ENCODE results near the gene TXLNB.

TXLNB gene

DNA sequence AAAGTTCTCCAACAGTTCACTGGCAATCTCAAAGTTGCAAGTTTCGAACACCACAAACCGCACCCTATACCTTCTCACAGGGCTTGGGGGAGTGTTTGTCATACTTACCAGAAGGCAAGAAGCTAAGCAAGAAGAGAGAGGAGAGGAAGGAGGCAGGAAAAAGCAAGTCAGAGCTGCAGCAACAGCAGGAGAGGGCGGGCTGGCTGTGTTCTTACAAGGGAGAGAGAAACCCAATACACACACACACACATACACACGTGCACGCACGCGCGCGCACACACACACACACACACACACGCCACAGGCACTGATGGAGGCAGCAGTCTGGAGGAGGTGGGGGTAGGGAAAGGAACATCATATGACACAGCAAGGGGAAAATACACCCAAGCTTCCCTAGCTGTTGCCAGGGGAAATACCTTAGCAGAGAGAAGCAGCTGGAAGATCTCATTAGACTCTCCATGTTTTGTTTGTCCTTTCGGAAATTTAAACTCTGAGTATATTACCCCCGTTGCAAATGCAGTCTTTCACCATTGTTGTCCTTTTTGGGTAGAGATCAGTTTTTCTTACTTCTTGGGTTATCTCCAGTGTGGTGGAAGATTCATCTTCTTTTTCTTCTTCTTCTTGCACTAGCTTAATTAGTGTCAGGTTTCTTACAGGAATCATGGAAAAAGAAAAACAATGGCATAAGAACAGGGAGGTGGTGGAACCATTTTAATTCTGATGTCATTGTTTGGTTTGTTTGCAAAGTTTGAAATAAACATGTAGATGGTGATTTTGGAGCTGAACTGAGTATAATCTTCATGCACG lies at the start of gene TXLNB:
TSS of gene TXLNB (minus strand) at position 186 of the 807 bp plus-strand sequence. CDS start 3,099 bp downstream, outside the sequence.
- peak; percentile 41 to 80 for DNase-seq

DNA sequence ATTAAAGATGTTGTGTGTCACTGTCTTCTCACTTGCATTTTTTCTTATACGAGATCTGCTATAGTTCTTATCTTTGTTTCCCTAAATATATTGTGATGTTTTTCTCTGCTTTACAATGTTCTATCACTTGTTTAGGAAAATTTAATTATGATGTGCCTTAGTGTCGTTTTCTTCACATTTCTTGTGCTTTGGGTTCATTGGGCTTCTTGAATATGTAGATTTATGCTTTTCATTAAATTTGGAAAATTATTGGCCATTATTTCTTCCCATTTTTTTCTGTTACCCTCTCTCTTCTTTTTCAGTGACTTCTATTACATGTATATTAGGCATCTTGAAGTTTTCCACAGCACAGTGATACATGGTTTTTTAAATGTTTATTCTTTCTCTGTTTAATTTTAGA lies 49.3 kb upstream of the TXLNB start:
- no peak for DNase-seq

DNA sequence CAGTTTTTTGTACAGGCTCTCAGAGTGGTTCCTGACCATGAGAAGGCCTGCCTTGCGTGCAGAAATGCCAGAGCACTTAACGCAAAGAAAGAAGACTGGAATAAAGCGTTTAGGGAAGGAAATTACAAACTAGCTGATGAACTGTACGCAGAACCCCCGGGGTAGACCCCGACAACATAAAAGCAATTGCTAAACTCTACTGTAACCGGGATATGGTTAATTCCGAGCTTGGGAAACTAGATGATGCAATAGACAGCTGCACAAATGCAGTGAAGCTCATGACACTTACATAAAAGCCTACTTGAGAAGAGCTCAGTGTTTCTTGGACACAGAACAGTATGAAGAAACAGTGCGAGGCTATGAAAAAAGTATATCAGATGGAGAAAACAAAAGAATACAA lies 47.0 kb upstream of the TXLNB start:
- DNase-seq: no peak

DNA sequence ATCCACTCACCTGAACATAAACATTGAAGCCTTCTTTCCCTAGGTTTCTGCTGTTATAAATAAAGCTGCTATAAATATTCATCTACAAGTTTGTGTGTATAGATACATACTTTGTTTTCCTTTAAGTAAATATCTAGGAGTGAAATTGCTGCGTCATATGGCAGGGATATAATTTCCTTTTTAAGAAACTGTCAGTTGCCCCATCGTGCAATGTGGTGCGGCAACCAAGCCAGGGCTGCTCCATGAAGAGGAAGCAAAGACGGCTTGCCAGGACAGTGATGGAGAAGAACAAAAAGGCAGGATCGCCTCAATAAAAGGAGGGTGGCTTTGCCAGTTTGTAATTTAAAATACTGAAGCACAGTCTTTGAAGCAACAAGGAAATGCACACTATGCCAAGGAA lies 46.0 kb upstream of the TXLNB start:
- no peak for DNase-seq

DNA sequence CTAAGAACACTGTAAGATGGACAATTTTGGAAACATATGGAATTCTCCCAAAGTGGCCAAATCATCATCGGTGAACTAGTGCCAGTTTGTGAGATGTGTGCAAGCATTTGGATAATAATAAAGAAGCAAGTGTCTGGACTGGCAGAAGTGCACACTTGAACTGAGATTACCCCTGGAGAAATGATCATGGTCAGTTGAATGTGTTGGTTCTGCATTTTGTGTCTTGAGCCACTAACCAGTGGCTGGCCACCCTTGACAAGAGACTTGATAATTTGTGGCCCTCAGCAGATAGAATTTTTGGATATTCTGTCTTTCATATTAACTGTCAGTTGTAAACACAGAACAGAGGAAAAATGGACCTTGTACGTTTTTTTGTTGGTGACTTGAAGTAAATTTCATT lies 45.2 kb upstream of the TXLNB start:
- DNase-seq: no peak

DNA sequence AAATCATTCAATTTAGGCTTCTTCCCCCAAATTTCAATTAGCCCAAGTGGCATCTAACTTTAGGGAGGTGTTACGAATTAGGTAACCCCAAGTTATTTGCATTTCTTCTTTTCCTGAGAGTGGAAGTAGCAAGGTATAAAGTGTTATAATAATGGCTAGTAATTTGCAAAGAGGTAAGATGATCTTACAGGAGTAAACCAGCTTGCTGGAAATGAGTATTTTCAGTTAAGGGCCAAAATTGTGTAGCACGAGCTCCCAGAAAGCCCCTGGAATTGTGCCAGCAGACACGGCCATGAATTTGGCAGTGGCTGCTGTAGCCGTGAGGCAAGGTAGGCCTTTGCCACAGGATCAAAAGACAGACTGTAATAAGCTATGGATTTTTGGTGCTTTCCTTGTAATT lies 44.7 kb upstream of the TXLNB start:
- DNase-seq: peak; percentile 24 to 62

DNA sequence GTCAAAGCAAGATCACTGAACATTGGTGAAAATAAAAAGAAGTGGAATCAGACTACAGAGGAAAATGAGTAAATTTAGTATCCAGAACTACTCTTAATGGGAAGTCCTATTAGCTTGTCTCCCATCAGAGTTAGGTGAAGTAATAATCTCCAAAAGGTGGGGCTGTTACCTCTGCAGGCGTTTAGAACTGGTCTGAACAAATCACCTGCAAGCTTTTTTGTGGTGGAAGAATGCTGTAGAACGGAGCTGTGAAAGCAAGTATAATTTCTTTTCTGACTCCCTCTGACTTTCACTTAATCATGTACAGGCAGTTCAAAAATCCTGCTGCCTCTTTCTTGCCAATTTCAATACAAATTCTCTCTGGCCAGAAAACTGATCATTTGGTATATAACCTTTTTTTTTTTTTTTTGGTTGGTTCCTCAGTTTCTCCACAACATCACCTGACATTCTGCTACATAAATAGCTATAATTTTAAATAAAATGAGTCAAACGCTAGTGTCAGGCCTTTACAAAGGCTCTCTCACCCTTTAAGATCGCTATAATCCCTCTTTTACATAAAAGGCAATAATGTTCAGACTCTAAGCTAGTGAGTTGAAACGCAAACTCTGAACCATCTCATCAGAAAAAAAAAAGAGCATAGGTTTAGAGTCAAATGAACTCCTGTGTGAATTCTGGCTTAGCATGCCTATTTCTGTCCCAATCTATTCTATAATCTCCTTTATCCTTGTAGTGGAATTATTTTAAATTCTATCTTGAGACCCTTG lies 43.8 kb upstream of the TXLNB start:
- no peak for DNase-seq

DNA sequence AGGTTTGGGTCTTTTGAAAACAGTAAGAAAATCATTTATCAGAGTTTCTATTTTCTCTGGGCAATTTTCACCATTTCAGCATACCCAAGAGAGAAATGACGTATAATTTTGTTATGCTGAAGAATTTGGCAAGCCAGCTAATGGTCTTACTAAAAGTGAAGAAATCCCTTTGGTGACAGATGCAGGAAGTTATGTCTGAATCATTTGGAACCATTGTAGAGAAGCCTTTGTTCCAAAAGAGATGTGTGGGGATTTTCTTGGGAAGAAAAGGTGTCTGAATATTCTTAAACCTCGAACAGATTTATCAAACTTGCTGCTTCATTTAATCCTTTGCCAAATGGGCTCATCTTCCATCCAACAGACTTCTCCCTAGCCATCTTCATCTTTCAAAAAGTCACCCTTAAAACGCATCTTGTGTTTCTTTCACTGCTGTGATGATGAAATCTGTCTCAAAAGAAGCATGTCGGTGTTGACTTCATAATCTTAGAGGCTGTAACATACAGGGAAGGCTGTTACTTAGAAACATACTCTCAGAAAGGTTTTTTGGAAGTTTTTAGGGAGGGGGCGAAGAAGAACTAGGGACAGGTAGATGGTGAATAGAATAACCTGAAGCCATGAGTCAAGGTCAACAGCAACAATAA lies 43.1 kb upstream of the TXLNB start:
- no peak for DNase-seq

DNA sequence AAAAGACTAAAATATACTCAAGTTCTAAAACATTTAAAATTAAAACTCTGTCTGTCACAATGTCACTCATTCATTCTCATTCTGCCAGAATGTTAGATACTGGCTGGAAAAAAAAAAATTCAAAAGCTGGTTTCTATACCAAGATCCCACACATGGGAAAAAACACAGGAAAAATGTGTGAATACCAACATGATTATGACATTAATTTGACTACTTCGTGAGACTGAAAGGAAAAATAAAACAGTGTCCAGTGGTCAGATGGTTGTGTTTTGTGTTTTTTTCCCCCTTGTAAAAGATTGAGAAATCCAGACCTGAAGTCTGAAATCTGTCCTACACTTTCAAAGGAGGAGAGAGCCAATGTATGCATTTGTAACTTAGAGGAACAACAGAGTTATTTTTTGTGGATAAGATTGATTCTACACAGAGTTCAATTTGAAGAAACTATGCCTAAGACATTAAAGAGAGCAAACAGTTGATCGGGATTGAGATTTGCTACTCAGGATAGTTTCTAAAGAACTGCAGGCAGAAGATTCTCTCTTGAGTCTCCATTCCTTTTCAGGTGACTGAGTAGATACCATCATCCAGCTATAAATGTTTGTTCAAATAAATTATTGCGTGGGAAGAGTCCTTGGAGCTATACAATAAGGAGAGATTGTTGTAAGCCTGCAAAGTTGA lies 39.2 kb upstream of the TXLNB start:
- DNase-seq: no peak

DNA sequence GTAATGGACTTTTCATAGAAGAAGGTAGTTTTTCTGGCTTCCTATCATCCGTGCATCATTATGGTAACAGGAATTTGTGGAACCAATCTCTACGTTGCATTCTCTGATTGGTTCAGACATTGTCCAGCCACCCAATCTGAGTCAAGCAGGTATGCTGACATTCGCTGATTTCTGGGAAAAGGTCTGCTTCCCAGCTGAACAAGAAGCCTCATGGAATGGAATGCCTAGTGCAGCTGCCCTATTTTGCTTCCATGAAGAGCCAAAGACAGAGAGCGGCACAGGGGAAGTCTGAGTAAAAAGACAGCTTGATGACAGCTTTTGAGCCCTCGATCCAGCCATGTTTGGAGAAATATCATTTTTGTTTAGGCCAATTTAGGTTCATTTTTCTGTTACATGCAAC lies 38.5 kb upstream of the TXLNB start:
- DNase-seq: no peak

DNA sequence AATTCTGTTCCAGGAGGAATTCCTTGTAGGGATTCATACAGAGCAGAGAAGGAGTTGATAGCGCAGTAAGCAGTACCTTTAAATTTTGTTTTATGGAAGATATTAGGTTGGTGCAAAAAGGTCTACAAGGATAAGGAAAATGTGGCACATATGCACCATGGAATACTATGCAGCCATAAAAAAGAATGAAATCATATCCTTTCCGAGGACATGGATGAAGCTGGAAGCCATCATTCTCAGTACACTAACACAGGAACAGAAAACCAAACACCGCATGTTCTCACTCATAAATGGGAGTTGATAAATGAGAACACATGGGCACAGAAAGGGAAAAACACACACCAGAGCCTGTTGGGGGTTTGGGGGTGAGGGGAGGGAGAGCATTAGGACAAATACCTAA lies 37.4 kb upstream of the TXLNB start:
- no peak for DNase-seq

DNA sequence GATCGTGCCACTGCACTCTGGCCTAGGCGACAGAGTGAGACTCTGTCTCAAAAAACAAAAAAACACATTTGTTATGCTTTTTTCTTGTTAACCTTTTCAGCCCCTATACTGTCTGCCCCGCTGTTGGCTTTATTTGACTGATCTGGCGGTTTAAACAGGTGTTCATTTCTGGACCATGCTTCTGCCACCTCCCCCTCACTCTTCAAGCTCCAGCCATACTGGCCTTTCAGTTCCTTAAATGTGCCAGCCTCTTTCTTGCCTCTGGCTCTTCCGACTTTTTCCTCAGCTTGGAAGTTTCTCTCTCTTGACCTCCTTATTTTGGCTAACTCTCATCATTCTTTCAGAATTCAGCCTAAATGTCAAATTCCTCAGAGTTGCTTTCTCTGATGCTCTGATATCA lies 35.2 kb upstream of the TXLNB start:
- no peak for DNase-seq

DNA sequence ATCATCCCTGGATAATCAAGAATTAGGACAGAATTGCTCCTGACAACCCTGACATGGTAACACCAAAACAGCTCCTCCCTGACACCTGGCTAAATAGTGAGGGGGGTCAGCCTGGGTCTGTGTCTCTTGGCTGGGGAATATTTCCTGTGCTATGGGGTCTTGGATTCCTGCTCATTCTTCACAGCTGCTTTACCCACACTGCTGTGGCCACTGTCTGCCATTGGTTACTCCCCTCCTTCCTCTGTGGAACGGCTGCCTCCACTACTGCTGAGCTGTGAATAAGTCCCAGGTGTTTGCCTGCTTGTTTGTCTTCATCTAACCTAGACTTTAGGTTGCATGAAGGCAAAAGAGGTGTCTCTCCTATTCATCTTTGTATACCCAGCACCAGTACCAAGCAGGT lies 33.9 kb upstream of the TXLNB start:
- DNase-seq: peak; percentile 19 to 68

DNA sequence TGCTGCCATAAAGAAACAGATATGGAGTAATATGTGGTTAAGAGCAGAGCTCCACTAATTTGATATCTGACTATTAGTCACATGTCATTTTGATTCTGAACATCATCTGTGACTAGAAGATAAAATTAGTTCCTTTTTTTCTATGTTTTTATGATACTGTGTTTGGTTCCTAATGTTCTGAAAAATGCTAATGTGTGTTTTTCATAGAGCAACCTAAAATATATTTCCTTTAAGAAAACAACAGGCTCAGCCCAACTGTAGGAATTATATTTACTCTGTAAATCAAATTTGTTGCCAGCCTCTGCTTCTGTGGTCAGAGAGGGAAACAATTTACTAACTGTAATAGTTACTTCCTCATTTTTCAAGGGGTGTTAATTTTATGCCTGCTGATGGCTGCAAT lies 33.3 kb upstream of the TXLNB start:
- no peak for DNase-seq

DNA sequence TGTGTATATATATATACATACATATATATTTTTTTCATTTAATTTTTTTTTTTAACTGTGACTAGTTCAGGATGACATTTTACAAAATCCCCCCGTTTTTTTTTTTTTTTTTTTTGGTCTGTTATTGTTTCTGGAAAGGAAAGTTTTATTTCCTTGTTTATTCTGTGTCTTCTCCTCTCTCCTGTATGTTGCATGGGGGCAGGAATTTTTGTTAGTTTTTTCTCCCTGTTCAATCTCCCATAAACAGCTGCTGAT lies 32.4 kb upstream of the TXLNB start:
- no peak for DNase-seq

DNA sequence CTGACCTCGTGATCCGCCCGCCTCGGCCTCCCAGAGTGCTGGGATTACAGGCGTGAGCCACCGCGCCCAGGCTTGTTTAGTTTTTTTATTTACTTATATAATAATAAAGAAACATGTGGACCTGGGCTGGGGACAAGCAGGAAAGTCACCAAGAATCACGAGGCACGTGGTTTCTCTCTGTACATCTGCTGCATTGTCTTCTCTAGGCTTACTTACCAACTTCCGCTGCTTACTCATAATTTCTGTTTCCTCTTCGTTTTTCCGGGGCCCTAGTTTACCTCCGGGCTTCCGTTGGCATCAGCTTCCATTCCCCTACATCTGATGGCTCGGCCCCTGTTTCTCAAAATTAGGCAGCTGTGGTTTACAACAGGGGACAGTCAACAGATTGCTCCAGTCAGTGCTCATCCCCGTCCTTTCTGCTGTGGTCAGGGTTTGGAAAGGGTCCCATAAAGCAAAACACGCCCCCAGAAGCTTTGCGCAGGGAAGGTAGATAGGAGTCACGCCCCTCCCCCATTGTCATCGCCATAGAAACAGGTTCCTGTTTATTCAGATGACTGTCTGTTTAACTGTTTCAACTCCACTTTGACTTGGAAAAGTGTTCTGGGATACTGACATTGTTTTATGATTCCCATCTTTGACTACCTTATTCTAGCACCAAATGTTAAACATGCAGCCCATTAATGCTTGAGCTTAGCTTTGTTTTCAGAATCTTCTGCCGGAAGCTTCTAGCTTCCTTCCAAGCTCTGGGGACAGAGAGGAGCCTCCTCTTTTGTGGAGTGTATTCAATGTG lies 31.9 kb upstream of the TXLNB start:
- DNase-seq: no peak

DNA sequence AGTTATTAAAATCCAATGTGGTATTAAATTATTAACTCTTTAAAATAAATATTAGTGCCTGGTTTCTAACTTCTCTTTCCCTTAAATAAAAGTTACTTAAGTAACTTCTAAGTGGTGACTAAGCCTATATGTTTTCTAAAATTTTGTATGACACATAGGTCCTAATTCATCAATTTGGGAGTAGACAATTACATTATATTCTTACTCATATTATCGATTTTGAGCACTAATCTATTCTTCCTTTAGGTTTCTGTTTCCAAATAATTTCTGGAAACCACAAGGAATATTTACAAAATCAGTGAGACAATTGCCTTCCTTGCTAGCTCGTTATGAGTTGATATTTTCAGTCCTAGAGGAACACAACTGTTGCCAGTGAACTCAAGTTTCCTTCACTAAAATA lies 28.3 kb upstream of the TXLNB start:
- DNase-seq: no peak

DNA sequence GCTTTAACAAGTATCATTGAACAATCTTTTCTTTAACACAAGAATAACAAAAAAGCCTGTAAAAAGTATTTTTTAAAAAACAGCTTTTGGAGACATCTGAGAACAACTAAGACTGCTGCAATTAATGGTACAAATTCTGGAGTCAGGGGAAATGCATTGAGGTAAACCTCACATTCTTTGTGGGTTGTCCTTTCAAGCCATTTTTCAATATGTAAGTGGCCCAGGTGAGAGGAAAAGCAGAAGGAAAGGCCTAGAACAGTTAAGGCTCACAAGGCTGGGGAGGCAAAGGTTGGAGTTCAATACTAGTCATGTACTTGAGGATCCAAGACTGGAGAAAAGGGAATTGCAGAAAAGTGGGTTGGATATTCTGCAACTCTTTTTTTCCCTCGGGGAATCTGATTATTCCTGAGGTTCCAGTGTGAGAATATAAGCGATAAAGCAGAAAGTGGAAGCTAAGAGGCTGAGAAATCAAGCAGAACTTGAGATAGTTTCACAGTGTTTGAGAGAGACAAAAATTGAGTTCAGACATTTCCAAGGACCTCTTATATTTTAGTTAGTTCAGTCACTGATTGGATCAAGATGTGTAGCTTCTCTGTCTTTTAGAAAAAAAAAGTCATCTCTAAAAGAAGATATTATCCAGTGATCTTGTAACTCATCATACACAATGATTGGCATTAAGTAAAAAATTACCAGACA lies 25.0 kb upstream of the TXLNB start:
- DNase-seq: no peak

DNA sequence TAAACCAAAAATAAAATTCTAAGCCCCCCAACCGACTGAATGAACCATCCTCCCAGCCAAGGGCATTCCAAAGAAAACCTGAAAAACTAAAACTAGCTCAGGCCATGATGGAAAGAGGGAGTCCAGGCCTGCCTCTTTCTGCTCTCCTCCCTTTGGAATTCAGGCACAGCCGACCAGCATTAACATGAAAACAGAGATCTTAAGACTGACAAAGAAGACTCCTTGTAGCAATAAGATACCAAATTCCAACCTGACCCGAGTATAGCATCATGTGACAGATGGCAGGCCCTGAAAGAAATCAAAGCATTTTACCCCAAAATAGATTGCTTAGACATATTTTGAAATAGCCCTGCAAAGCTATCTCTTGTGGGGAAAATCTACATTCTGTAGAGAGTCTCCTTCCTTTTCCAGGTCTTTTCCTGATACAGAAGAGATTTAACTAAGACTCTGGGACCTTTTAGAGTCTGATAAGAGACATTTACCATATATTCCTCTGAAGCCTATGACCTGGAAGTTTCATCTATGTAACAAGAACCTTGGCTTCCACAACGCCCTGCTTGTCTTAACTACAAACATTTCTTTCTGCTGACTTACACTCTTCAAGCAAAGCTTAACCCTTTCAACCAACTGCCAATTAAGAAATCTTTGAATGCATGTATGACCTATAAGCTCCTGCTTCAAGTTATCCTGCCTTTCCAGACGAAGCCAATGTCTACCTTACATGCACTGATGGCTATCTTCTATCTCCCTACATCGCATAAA lies 22.2 kb upstream of the TXLNB start:
- no peak for DNase-seq

DNA sequence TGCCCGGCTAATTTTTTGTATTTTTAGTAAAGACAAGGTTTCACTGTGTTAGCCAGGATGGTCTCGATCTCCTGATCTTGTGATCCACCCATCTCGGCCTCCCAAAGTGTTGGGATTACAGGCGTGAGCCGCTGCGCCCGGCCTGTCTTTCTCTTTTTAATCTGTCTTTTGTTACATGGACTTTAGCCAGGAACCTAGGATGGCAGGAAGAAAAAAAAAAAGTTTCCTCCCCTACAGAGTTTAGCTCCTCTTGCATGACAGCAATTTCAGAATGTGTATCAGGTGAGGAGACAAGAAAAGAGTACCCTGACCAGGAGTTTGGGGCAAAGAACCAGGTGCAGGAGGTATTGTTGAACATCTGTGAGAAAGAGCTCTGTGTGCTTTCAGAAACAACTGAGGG lies 21.4 kb upstream of the TXLNB start:
- DNase-seq: no peak

DNA sequence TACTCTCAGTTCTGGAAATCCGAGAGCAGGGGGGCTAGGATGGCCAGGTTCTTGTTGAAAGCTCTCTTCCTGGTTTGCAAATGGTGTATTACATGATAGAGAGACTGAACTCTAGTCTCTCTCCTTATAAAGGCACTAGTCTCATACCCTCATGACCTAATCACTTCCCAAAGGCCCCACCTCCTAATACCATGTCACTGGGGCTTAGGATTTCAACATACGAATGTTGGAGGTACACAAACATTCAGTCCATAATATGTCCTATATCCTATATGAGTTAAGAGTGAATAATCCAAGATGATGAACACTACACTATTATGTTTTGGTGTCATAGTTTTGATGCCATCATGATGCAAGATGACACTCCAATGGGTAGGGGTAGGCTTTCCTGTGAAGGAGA lies 20.0 kb upstream of the TXLNB start:
- no peak for DNase-seq

Data from NCI-H2081 (cell line).